SH-SY5Y (cell line): ENCODE data around the gene CPLX3.

ENCODE experiments used
- GATA2 ChIP-seq: IDR thresholded peaks from 2 replicates; pipeline ENCODE4 v1.6.1; 2011; ENCODE audit warnings: mild to moderate bottlenecking, low read depth, low read length
- GATA3 ChIP-seq: IDR thresholded peaks from 2 replicates; pipeline ENCODE4 v1.6.1; 2011; ENCODE audit warnings: low read depth, mild to moderate bottlenecking, low read length, moderate library complexity

GRCh38 chr15:74841891-74842373 lies 15.5 kb downstream of the CPLX3 start:
- TF ChIP-seq GATA2 (no peak), GATA3 (no peak)
